Islet of Langerhans (tissue), 1 donor: ENCODE results near the gene HLCS.

Experiments
- FAIRE-seq: peaks from one replicate; lab custom pipeline; 2011; peaks lifted over from hg19 to GRCh38; lab: Jason Lieb, UNC

The HLCS gene

GRCh38 chr21:36914244-36915013 lies 52.0 kb downstream of the HLCS start:
- no peak for FAIRE-seq

- FAIRE-seq = no peak
Observed at GRCh38 chr21:36913247-36914169, 53.0 kb downstream of the HLCS start.

DNA sequence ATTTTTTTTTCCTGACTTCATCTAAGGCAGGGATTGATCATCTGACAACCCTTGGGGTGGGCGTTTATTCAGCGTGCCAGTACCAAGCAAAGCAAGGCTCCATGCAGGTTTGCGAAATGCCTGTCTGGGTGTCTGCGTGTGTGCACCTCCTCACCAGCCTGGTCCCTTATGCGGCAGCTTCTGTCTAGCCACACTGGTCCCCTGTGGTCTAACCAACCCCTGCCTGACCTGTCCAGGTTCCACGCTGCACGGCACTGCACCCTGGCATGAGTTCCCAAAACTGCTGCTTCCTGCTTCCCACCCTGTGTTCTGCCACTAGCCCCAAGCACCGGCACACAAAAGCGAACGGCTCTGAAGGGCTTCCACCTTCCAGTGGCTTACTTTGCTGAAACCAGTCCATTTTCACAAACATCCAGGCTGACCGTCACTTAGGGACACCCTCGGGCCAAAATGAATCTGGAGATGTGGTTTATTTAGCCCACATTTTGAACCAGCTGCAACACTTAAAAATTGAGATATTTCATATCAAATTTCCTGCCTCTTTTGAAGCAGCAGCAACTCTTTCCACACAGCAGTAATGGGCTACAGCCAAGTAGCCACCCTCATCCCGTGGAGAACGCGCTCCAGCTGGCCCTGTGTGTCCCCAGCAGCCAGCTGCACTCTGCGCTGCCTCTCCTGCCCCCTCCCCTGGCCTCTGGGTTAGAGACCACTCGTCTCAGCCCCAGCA lies 55.7 kb downstream of the HLCS start:
- no peak for FAIRE-seq

DNA sequence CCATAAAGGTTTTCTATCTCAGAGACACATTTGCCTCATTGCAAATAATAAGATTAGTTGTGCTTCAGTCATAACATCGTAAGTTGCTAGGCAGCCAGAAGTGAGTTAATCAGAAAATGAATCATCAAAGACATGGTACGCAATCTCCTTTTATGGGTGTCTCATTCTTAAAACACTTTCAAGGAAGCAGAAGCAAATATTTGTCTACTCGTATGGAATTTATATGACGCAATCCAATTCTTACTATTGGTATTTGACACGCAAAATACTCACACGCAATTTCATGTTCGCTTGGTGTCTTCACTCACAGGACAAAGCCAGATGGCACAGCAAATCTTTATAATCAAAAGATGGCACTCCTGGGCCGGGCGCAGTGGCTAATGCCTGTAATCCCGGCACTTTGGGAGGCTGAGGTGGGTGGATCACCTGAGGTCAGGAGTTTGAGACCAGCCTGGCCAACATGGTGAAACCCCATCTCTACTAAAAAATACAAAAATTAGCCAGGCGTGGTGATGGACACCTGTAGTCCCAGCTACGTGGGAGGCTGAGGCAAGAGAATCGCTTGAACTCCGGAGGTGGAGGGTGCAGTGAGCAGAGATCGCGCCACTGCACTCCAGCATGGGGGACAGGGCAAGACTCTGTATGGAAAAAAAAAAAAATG lies 56.4 kb downstream of the HLCS start:
- peak; percentile 17 for FAIRE-seq

DNA sequence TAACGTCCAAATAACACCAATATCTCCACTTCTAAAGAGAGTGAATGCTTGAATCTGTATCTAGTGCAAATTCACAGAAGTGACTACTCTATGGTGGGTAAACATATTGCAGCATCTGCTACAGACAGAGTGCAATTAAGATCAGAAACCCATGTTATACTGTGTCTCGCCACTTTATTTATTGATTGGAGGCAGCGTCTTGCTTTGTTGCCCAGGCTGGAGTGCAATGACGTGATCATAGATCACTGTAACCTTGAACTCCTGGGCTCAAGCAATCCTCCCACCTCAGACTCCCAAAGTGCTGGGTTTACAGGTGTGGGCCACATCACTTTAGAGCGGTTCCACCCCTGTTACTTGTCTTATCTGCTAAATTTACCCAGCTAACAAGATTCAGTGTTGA lies 57.0 kb downstream of the HLCS start:
- no peak for FAIRE-seq

DNA sequence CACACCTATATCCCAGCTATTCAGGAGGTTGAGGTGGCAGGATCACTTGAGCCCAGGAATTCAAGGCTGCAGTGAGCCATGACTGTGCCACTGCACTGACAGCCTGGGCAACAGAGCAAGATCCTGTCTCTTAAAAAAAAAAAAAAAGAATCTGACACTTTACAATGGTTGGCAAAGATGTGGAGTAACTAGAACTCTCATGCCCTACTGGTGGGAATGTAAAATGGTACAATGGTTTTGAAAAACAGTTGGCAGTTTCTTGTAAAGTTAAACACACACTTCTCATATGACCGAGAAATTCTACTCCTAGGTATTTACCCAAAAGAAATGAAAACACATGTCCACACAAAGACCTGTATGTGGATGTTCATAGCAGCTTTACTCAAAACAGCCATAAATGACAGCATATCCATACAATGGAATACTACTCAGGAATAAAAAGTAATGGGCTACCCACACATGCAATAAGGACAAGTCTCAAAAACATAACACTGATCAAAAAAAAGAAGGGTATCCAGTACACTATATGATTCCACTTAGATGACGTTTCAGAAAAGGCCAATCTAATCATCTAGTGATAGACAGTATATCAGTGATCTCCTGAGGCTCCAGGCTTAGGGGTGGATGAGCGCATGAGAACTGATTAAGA lies 58.1 kb downstream of the HLCS start:
- no peak for FAIRE-seq

DNA sequence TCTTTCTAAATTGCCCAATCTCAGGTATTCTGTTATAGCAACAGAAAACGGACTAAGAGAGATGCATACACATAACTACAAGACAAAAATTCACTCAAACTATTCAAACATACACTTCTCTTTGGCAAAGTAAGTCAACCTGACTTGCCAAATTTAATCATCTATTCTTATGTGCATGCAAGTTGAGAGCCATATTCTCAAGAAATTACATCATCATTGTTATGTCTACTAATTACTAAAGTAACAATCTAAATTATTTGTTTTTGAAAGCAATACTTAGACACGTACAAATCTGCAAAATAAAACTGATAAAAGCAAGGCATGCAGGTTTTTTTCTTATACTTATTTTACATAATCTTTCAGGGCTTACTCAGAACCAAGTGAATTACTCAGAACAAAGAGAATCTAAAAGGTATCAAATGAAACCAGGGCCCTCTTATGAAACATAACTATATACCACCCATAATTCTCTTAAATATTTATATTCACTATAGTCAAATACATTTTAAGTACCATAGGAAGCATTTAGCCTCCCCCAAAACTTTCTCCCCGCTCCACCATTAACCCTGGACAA lies 62.3 kb downstream of the HLCS start:
- no peak for FAIRE-seq

DNA sequence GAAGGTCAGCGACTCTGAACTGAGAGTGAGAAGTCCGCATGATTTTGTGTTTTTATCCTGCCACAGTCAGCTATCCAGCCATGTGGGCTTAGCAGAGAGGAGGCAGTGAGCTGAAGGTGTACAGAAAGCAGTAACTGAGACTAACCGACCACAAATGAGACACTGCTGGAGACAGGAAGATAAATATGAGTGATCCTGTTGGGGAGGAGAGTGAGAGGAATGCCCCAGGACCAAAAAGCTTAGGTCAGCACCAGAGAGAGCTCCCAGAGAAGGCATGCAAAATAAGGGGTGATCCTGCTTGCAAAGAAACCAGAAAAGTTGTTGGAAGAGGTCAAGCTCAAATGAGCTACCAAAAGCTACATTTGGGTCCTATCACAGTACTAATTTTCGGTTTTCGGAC lies 63.7 kb downstream of the HLCS start:
- no peak for FAIRE-seq

DNA sequence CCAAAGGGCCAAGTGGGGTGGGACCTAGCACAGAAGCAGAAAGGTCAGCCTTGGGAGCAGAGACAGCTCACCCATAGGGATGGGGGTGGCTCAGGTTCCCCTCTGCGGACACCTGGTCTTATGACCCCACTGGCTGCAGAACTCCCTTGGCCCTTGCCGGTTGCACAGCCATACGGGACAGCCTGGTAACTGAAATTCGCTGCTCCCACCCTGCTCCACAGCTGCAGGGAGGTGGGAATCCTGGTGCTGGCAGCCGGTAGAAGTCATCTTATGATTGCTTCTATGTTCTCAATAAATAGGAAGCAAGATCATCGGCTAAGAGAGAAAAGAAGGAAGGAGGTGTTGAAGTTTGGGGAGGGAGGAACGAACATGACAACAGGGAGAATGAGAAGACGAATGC lies 64.1 kb downstream of the HLCS start:
- FAIRE-seq = no peak

DNA sequence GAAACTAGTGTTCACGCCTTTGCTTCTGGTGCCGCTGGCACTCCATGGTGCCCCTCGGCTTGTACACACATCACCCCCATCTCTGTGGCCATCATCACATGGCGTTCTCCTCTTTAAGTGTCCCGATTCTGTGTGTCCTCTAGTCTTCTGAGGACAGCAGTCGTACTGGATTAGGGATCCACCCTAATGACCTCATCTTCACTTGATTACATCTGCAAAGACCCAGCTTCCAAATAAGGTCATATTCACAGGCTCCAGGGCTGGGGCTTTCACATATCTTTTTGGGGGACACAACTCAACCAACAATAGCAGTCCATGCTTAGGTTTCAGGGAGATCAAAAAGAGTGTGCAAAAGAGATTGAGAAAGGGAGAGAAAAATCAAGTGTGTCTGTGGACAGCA lies 64.9 kb downstream of the HLCS start:
- FAIRE-seq = no peak

- no peak for FAIRE-seq
Observed at GRCh38 chr21:36893581-36893980, 72.9 kb downstream of the HLCS start.

DNA sequence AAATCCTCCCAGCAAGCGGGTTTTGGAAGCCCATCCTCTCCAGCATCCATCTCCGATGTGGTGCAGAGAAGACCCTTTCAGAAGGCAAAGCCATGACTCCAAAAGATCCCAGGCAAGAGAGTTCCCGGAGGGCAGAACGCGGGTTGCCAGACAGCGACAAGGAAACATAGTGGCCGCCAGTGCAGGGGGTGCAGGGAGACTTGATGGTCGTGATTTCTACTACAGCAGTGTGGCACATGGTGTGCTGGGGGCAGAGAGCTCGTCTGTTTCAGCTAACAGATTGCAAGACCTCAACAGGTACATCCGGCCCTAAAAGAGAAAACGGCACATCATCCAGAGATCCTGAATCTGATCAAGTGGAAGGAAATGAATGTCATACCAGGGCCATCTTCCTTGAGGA lies 74.3 kb downstream of the HLCS start:
- FAIRE-seq = no peak

DNA sequence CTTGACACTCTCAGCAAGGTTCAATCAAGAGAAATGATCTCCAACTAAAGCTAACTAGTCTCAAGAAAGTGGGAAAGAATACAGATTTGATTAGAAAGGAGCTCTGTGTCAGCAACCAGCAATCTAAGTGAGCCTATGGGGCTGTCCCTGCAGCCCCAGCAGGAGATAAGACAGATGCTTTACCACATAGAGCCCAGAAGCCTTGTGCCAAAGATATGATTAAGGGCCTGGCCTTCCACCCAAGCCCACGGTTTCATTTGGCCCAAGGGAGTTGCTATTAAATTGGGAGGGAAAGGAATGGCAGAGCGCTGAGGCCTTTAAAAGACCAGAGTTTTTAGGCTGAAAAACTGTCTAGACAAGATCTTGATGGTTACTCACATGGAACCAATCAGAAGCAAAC lies 74.8 kb downstream of the HLCS start:
- FAIRE-seq = no peak

GRCh38 chr21:36891121-36891520 lies 75.3 kb downstream of the HLCS start:
- FAIRE-seq = no peak

- no peak for FAIRE-seq
Observed at GRCh38 chr21:36890086-36890485, 76.4 kb downstream of the HLCS start.

DNA sequence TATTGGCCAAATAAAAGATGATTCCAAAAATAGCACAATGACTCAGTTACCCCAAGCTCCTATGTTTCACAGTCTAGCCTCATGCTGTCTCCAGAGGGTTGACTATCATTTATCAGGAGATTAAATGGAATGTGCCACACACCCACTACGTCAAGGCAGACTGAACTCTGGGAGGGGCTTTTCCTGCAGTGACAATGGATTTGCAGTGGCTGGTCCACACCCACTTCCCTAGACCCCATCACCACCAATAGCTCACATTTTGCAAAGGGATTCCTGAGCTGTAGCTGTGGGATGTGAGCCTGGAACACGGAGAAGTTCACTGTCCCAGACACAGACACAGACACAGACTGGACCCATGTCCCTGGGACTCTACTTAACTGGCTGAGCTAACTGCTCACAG lies 77.1 kb downstream of the HLCS start:
- FAIRE-seq = no peak

DNA sequence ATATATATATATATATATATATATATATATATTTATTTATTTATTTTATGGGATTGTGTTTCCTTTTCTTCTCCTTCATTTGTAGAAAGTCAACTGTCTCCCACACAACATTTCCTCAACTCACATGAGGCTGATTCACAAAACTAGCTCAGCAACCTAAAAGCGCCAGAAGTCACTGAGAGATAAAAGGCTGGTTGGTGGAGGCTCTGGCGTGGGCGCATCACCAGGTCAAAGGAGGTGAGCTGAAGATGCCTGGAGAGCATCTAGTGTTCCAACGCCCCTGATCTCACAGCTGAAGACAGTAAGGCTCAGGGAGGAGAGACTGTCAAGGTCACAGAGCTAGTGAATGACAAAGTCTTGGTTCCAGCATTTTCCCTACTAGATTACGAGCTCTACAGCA lies 78.0 kb downstream of the HLCS start:
- no peak for FAIRE-seq

- no peak for FAIRE-seq
Observed at GRCh38 chr21:36887963-36888362, 78.5 kb downstream of the HLCS start.

DNA sequence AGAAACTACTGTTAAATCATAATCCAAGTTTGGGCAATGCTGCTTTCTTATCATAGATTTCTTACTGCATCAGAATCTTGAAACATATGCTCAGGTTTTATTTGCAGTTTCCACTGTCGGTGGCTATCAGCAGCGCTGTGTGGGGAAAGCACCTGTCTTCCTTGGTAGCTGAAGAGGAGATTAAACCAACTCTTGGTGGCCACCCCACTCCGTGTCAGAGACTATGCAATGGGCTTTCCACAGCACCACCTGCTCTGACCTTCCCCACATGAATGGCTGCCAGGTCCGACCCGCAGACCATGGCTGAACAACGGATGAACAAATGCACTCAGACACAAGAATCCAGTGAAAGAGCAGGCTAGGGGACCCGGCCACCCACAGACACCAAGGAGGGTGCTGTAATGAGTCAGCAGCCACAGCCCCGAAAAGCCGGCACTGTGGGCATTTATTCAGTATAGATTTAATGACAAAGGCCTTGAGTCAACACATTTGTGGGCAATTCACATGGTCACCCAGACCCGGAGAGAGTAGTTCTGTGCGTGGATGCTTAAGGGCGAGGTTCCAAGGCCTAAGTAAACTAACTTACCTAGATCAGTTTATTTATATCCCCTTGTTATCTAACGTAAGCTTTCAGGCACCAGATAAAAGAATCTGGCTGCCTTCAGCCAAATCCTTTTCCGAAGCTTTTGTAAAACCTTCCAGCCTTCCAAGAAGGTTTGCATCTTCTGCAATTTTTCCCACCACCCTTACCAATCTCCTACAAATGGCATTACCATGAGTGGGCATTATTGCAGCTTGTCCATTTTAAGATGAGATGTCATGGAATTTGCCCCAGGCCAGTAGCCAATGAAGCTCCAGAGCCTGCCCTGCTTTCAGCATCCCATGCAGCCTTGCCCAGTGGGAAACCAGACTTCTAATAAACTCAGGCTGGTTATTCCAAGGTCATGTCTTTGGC lies 82.7 kb downstream of the HLCS start:
- FAIRE-seq = no peak

GRCh38 chr21:36882776-36883175 lies 83.7 kb downstream of the HLCS start:
- no peak for FAIRE-seq
